Fibroblast of lung (primary cell): ENCODE data around the gene FGF18. TPM values are rescaled to one million over a fixed set of nuclear protein-coding genes. Genes with fewer than 3 reads are reported as not detected.

ENCODE experiments used
- DNase-seq, 2 donors: peaks; one replicate each; pipeline versions ENCODE4 v3.0.0 to v3.0.0-alpha.2; 2010; ENCODE audit warnings: low read depth in 2 of 2
- H2AFZ ChIP-seq: 2 replicates; pipeline ENCODE4 v1.5.1; 2012; ENCODE audit warnings: low read length, control low read depth, inconsistent platforms
- H3K27ac ChIP-seq: 2 replicates; pipeline ENCODE4 v1.5.1; 2011; ENCODE audit warnings: low read length, control low read depth; ENCODE audit not compliant: insufficient read depth
- H3K27me3 ChIP-seq: 2 replicates; pipeline ENCODE4 v1.5.1; 2011; ENCODE audit warnings: mild to moderate bottlenecking, low read length; ENCODE audit not compliant: control insufficient read depth, insufficient read depth
- H3K36me3 ChIP-seq: 2 replicates; pipeline ENCODE4 v1.5.1; 2011; ENCODE audit warnings: low read length; ENCODE audit not compliant: control insufficient read depth, insufficient read depth
- H3K4me1 ChIP-seq: 2 replicates; pipeline ENCODE4 v1.5.1; 2011; ENCODE audit warnings: low read length; ENCODE audit not compliant: control insufficient read depth, insufficient read depth; ENCODE audit errors: extremely low read depth
- H3K4me2 ChIP-seq: 2 replicates; pipeline ENCODE4 v1.5.1; 2011; ENCODE audit warnings: low read length, control low read depth; ENCODE audit not compliant: insufficient read depth; ENCODE audit errors: extremely low read depth
- H3K4me3 ChIP-seq, 4 experiments: fragments of 200-600 bp in 1 of 4; sonication (generic) in 1 of 4; replicated peaks in 1 of 4; 2 replicates each; pipeline ENCODE4 v1.5.1; 2011 to 2016; ENCODE audit warnings: low read length in 4 of 4, low read depth in 3 of 4, mild to moderate bottlenecking in 3 of 4, control low read depth in 2 of 4, inconsistent platforms in 1 of 4, mixed read lengths in 1 of 4; ENCODE audit not compliant: insufficient read depth in 1 of 4; ENCODE audit errors: control extremely low read depth in 1 of 4
- H3K79me2 ChIP-seq: 2 replicates; pipeline ENCODE4 v1.5.1; 2012; ENCODE audit warnings: mild to moderate bottlenecking, low read length, inconsistent platforms; ENCODE audit not compliant: control insufficient read depth, insufficient read depth
- H3K9ac ChIP-seq: 2 replicates; pipeline ENCODE4 v1.5.1; 2011; ENCODE audit warnings: mild to moderate bottlenecking, low read length, control low read depth; ENCODE audit not compliant: insufficient read depth
- H3K9me3 ChIP-seq: 2 replicates; pipeline ENCODE4 v1.5.1; 2012; ENCODE audit warnings: low read depth, low read length; ENCODE audit not compliant: control insufficient read depth, insufficient read depth
- H4K20me1 ChIP-seq: 2 replicates; pipeline ENCODE4 v1.5.1; 2011; ENCODE audit warnings: low read length; ENCODE audit not compliant: control insufficient read depth, insufficient read depth; ENCODE audit errors: extremely low read depth
- EZH2 ChIP-seq: IDR thresholded peaks from 2 replicates; pipeline ENCODE4 v1.5.1; 2012; ENCODE audit warnings: low read length, control low read depth, mild to moderate bottlenecking; ENCODE audit errors: missing control alignments
- polyA plus RNA-seq, 2 donors: library from polyadenylated mRNA; depleted of rRNA in 1 of 2; stranded (reverse) in 1 of 2; unstranded in 1 of 2; fragments of >200 nt; gene quantifications; 2 replicates each; pipeline ENCODE4 v1.2.1, GENCODE V29; 2011 to 2012; ENCODE audit warnings: missing spikeins in 1 of 2
- total RNA-seq: library from RNA; depleted of rRNA; stranded (reverse); fragments of >200 nt; gene quantifications from 2 replicates; pipeline ENCODE4 v1.2.1, GENCODE V29; 2014
- TF ChIP-seq, protein P1 (sequence below), 2 donors: IDR thresholded peaks in 1 of 2; conservative IDR thresholded peaks in 1 of 2; 1 replicate in 1 of 2; 2 replicates in 1 of 2; pipeline ENCODE4 v1.5.1; 2011 to 2012; ENCODE audit warnings: low read length in 2 of 2, control low read depth in 1 of 2, inconsistent platforms in 1 of 2, low read depth in 1 of 2, mild to moderate bottlenecking in 1 of 2

Gene FGF18
- total and polyA plus RNA-seq, 2 donors (not counting 1 experiment from before 2014, with no cell fraction given): 0.33 to 19.3 TPM

DNA sequence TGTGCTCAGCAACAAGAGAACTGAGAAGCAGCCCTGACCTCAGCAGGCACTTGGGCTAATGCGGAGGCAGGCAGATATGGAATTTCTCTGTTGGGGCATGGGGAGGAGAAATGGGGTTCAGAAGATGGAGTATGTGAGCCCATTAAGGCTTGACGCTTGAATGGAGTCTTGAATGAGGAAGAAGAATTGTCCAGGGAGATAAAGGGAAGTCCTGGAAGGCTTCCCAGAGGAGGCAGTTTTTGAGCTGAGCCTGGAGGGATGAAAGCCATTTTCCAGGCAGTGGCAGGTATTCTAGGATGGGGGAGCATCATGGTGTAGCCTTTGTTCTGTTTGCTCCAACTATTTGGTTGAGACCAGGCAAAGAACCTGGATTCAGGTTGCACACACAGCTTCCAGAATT is 34.5 kb downstream of the FGF18 start:
- Histone ChIP-seq H3K9me3 (no peaks in the 10 kb centered on the region), H3K9ac (no peak overlapping the region), H3K4me1 (peaks cover 6% of the 10 kb centered on the region), H3K4me3 (no peak overlapping the region), H4K20me1 (no peaks in the 10 kb centered on the region), H3K4me2 (no peak overlapping the region), H3K36me3 (no peaks in the 10 kb centered on the region), H2AFZ (no peak overlapping the region), H3K79me2 (no peaks in the 10 kb centered on the region), H3K27ac (no peak overlapping the region), H3K27me3 (peaks cover 10% of the 10 kb centered on the region)
- DNase-seq: no peak
- no peak for TF ChIP-seq EZH2
- TF ChIP-seq, protein P1, sequence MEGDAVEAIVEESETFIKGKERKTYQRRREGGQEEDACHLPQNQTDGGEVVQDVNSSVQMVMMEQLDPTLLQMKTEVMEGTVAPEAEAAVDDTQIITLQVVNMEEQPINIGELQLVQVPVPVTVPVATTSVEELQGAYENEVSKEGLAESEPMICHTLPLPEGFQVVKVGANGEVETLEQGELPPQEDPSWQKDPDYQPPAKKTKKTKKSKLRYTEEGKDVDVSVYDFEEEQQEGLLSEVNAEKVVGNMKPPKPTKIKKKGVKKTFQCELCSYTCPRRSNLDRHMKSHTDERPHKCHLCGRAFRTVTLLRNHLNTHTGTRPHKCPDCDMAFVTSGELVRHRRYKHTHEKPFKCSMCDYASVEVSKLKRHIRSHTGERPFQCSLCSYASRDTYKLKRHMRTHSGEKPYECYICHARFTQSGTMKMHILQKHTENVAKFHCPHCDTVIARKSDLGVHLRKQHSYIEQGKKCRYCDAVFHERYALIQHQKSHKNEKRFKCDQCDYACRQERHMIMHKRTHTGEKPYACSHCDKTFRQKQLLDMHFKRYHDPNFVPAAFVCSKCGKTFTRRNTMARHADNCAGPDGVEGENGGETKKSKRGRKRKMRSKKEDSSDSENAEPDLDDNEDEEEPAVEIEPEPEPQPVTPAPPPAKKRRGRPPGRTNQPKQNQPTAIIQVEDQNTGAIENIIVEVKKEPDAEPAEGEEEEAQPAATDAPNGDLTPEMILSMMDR (conservative IDR thresholded peaks at IDR 0.05 in 1 of 2, IDR thresholded peaks at IDR 0.05 in 1 of 2; ENCODE audit: low read depth in 1 of 2, low read length in 2 of 2): no peak

DNA sequence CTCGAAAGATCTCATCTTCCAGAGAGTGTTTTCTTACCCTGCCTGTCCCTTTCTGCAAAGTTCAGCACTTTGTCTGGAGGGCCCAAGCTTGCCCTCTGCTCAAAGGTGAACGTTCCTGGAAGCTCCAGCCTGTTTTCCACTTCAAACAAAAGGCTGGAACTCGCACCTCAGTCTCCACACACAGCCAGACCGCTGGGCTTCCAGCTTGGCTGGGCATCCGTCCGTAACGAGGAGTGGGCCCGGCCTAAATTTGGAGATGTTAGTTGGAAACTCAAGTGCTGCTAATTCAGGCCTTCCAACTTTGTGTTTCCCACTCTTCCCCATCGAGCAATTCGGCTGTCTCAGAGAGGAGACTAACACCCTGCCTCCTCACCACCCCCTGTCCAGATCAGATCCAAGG is 35.1 kb downstream of the FGF18 start:
- Histone ChIP-seq H3K79me2 (no peaks in the 10 kb centered on the region), H3K9ac (no peak overlapping the region), H3K9me3 (no peaks in the 10 kb centered on the region), H3K4me2 (no peak overlapping the region), H3K4me3 (no peak overlapping the region), H2AFZ (no peak overlapping the region), H3K4me1 (peaks cover 6% of the 10 kb centered on the region), H4K20me1 (no peaks in the 10 kb centered on the region), H3K27ac (no peak overlapping the region), H3K27me3 (peaks cover 10% of the 10 kb centered on the region), H3K36me3 (no peaks in the 10 kb centered on the region)
- DNase-seq: no peak
- TF ChIP-seq, protein P1 (conservative IDR thresholded peaks at IDR 0.05 in 1 of 2, IDR thresholded peaks at IDR 0.05 in 1 of 2; ENCODE audit: low read depth in 1 of 2, low read length in 2 of 2): no peak
- no peak for TF ChIP-seq EZH2

DNA sequence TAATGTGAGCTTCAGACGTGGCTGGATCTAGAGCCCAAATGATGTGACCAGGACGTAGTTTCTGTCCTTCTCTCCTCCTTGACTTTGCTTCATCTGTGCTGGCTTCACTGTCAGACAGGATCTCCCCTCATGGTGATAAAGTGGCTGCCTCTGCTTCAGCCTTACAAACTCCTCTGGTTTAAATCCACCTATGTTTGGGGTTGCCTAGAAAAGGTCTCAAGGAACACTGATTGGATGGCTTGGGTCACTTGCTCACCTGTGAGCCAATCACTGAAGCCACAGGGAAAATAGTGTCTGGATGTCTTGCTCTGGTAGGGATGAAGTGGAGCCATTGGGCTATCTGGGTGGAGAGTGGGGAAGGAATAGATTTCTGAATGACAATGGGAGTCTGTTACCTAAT is 36.1 kb downstream of the FGF18 start:
- Histone ChIP-seq H4K20me1 (no peaks in the 10 kb centered on the region), H3K9me3 (no peaks in the 10 kb centered on the region), H2AFZ (no peak overlapping the region), H3K4me1 (peaks cover 3% of the 10 kb centered on the region), H3K27ac (no peak overlapping the region), H3K27me3 (peaks cover 10% of the 10 kb centered on the region), H3K9ac (no peak overlapping the region), H3K79me2 (no peaks in the 10 kb centered on the region), H3K36me3 (no peaks in the 10 kb centered on the region), H3K4me3 (no peak overlapping the region), H3K4me2 (no peak overlapping the region)
- TF ChIP-seq, protein P1 (conservative IDR thresholded peaks at IDR 0.05 in 1 of 2, IDR thresholded peaks at IDR 0.05 in 1 of 2; ENCODE audit: low read depth in 1 of 2, low read length in 2 of 2): no peak
- TF ChIP-seq EZH2: no peak
- DNase-seq: no peak
